ENCODE measurements around the gene NUDT19. TPM values are rescaled to one million over a fixed set of nuclear protein-coding genes. Genes with fewer than 3 reads are reported as not detected.
A peak's percentile ranks its signal among the peaks of the same experiment; 100 is the strongest.

The NUDT19 gene
- total and polyA plus RNA-seq, 2 experiments from 2014 or later: 2.4 to 3.9 TPM

DNA sequence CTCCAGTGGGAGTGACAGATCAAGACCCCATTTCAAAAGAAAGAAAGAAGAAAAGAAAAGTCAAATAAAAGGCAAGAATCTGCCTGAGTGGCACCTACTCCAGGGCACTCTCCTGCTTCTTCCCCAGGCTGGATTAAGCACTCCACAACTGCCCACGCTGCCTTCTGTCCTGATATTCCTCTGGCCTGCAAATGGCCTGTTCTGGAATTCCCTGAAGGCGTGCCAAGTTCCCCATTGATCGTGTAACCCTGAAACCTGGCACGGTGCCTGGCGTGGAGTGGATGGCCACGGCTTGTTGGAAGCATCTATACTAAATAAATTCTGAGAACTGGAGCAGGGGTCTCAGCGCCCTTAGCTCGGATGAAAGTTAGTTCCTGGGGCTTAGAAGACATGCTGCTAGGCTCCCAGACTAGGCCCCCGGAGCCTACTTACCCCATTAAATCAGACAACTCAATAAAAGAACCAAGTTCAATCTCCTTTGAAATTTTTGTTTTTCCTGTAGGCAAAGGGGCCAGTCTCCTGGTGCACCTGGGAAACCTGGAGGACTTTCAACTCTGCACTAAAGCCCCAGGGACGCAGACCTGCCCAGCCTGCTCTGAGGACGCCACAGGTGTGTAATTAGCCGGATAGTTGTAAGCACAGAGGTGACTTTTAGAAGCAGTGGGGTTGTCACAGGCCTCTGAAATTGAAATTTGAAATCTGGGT, 38.6 kb upstream of the NUDT19 start:
- Histone ChIP-seq H3K36me3 (ENCODE audit: insufficient read depth) (peaks cover 3% of the 10 kb centered on the region; the same call in 1 of the 2 replicates), H3K79me2 (replicated peaks; ENCODE audit: insufficient read depth) (peaks cover 4% of the 10 kb centered on the region; the same call in 1 of the 2 replicates), H3K27me3 (ENCODE audit: insufficient read depth) (no peaks in the 10 kb centered on the region), H3K4me2 (no peak overlapping the region), H3K9me2 (ENCODE audit: insufficient read depth) (no peaks in the 10 kb centered on the region), H3F3A (replicated peaks; ENCODE audit: low read depth) (no peaks in the 10 kb centered on the region), H3K4me3 (no peak overlapping the region), H3K27ac (ENCODE audit: low read depth) (peak overlapping the region; percentile 63; the same call in 1 of the 2 replicates), H3K4me1 (ENCODE audit: insufficient read depth) (no peaks in the 10 kb centered on the region), H4K20me1 (replicated peaks; ENCODE audit: insufficient read depth) (peaks cover 8% of the 10 kb centered on the region), H2AFZ (no peak overlapping the region)
- Mint-ChIP-seq H3K4me3 (no peak overlapping the region), H3K4me1 (peaks cover 16% of the 10 kb centered on the region; the same call in 2 of the 3 replicates), H3K9me3 (no peaks in the 10 kb centered on the region), H3K27me3 (ENCODE audit: insufficient read depth, low read depth, poor library complexity) (peaks cover 5% of the 10 kb centered on the region), H3K27ac (peak overlapping the region; percentile 68), H3K36me3 (ENCODE audit: low read depth) (peaks cover 37% of the 10 kb centered on the region; the same call in 2 of the 3 replicates)
- no peak; the same call in 2 of the 3 replicates for ATAC-seq
- DNase-seq (ENCODE audit: low spot score): no peak
- TF ChIP-seq JUNB (IDR thresholded peaks at IDR 0.05; ENCODE audit: unreplicated experiment): no peak
- no peak for TF ChIP-seq POLR2AphosphoS5 (IDR thresholded peaks at IDR 0.05; ENCODE audit: low read depth)
- no peak for TF ChIP-seq EZH2 (IDR thresholded peaks at IDR 0.05; ENCODE audit: low read depth, unreplicated experiment)
- no peak for TF ChIP-seq NANOG (IDR thresholded peaks at IDR 0.05; ENCODE audit: borderline replicate concordance)
- TF ChIP-seq, protein P1, sequence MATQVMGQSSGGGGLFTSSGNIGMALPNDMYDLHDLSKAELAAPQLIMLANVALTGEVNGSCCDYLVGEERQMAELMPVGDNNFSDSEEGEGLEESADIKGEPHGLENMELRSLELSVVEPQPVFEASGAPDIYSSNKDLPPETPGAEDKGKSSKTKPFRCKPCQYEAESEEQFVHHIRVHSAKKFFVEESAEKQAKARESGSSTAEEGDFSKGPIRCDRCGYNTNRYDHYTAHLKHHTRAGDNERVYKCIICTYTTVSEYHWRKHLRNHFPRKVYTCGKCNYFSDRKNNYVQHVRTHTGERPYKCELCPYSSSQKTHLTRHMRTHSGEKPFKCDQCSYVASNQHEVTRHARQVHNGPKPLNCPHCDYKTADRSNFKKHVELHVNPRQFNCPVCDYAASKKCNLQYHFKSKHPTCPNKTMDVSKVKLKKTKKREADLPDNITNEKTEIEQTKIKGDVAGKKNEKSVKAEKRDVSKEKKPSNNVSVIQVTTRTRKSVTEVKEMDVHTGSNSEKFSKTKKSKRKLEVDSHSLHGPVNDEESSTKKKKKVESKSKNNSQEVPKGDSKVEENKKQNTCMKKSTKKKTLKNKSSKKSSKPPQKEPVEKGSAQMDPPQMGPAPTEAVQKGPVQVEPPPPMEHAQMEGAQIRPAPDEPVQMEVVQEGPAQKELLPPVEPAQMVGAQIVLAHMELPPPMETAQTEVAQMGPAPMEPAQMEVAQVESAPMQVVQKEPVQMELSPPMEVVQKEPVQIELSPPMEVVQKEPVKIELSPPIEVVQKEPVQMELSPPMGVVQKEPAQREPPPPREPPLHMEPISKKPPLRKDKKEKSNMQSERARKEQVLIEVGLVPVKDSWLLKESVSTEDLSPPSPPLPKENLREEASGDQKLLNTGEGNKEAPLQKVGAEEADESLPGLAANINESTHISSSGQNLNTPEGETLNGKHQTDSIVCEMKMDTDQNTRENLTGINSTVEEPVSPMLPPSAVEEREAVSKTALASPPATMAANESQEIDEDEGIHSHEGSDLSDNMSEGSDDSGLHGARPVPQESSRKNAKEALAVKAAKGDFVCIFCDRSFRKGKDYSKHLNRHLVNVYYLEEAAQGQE (IDR thresholded peaks at IDR 0.05; ENCODE audit: unreplicated experiment): no peak
- TF ChIP-seq, protein P2, sequence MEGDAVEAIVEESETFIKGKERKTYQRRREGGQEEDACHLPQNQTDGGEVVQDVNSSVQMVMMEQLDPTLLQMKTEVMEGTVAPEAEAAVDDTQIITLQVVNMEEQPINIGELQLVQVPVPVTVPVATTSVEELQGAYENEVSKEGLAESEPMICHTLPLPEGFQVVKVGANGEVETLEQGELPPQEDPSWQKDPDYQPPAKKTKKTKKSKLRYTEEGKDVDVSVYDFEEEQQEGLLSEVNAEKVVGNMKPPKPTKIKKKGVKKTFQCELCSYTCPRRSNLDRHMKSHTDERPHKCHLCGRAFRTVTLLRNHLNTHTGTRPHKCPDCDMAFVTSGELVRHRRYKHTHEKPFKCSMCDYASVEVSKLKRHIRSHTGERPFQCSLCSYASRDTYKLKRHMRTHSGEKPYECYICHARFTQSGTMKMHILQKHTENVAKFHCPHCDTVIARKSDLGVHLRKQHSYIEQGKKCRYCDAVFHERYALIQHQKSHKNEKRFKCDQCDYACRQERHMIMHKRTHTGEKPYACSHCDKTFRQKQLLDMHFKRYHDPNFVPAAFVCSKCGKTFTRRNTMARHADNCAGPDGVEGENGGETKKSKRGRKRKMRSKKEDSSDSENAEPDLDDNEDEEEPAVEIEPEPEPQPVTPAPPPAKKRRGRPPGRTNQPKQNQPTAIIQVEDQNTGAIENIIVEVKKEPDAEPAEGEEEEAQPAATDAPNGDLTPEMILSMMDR (conservative IDR thresholded peaks at IDR 0.05; ENCODE audit: low read depth in 2 of 2): no peak
- TF ChIP-seq ZNF331 (CRISPR knock-in tag; IDR thresholded peaks at IDR 0.05; ENCODE audit: low read depth): no peak
- TF ChIP-seq, protein P3, sequence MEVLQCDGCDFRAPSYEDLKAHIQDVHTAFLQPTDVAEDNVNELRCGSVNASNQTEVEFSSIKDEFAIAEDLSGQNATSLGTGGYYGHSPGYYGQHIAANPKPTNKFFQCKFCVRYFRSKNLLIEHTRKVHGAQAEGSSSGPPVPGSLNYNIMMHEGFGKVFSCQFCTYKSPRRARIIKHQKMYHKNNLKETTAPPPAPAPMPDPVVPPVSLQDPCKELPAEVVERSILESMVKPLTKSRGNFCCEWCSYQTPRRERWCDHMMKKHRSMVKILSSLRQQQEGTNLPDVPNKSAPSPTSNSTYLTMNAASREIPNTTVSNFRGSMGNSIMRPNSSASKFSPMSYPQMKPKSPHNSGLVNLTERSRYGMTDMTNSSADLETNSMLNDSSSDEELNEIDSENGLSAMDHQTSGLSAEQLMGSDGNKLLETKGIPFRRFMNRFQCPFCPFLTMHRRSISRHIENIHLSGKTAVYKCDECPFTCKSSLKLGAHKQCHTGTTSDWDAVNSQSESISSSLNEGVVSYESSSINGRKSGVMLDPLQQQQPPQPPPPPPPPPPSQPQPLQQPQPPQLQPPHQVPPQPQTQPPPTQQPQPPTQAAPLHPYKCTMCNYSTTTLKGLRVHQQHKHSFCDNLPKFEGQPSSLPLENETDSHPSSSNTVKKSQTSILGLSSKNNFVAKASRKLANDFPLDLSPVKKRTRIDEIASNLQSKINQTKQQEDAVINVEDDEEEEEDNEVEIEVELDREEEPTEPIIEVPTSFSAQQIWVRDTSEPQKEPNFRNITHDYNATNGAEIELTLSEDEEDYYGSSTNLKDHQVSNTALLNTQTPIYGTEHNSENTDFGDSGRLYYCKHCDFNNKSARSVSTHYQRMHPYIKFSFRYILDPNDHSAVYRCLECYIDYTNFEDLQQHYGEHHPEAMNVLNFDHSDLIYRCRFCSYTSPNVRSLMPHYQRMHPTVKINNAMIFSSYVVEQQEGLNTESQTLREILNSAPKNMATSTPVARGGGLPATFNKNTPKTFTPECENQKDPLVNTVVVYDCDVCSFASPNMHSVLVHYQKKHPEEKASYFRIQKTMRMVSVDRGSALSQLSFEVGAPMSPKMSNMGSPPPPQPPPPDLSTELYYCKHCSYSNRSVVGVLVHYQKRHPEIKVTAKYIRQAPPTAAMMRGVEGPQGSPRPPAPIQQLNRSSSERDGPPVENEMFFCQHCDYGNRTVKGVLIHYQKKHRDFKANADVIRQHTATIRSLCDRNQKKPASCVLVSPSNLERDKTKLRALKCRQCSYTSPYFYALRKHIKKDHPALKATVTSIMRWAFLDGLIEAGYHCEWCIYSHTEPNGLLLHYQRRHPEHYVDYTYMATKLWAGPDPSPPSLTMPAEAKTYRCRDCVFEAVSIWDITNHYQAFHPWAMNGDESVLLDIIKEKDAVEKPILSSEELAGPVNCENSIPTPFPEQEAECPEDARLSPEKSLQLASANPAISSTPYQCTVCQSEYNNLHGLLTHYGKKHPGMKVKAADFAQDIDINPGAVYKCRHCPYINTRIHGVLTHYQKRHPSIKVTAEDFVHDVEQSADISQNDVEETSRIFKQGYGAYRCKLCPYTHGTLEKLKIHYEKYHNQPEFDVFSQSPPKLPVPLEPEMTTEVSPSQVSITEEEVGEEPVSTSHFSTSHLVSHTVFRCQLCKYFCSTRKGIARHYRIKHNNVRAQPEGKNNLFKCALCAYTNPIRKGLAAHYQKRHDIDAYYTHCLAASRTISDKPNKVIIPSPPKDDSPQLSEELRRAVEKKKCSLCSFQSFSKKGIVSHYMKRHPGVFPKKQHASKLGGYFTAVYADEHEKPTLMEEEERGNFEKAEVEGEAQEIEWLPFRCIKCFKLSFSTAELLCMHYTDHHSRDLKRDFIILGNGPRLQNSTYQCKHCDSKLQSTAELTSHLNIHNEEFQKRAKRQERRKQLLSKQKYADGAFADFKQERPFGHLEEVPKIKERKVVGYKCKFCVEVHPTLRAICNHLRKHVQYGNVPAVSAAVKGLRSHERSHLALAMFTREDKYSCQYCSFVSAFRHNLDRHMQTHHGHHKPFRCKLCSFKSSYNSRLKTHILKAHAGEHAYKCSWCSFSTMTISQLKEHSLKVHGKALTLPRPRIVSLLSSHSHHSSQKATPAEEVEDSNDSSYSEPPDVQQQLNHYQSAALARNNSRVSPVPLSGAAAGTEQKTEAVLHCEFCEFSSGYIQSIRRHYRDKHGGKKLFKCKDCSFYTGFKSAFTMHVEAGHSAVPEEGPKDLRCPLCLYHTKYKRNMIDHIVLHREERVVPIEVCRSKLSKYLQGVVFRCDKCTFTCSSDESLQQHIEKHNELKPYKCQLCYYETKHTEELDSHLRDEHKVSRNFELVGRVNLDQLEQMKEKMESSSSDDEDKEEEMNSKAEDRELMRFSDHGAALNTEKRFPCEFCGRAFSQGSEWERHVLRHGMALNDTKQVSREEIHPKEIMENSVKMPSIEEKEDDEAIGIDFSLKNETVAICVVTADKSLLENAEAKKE (CRISPR knock-in tag; IDR thresholded peaks at IDR 0.05): no peak
- no peak for TF ChIP-seq ZNF114 (CRISPR knock-in tag; IDR thresholded peaks at IDR 0.05)
- TF ChIP-seq CREB1 (CRISPR knock-in tag; IDR thresholded peaks at IDR 0.05; ENCODE audit: low read depth): no peak
- no peak for TF ChIP-seq STAT1 (IDR thresholded peaks at IDR 0.05; ENCODE audit: unreplicated experiment)
- TF ChIP-seq, protein P4, sequence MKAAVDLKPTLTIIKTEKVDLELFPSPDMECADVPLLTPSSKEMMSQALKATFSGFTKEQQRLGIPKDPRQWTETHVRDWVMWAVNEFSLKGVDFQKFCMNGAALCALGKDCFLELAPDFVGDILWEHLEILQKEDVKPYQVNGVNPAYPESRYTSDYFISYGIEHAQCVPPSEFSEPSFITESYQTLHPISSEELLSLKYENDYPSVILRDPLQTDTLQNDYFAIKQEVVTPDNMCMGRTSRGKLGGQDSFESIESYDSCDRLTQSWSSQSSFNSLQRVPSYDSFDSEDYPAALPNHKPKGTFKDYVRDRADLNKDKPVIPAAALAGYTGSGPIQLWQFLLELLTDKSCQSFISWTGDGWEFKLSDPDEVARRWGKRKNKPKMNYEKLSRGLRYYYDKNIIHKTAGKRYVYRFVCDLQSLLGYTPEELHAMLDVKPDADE (IDR thresholded peaks at IDR 0.05): no peak
- TF ChIP-seq EZH2phosphoT487 (IDR thresholded peaks at IDR 0.05; ENCODE audit: unreplicated experiment): no peak

Measured in GM23338 (cell line).